ENCODE data around the gene TTC34. TPM values are rescaled to one million over a fixed set of nuclear protein-coding genes. Genes with fewer than 3 reads are reported as not detected.

TTC34 gene
- total and polyA plus RNA-seq, 2 experiments from 2014 or later = 0.08 to 0.35 TPM

- Histone ChIP-seq H3K4me1 (ENCODE audit: insufficient read depth) (peaks cover 6% of the 10 kb centered on the region; the same call in 1 of the 2 replicates), H3F3A (replicated peaks; ENCODE audit: low read depth) (no peaks in the 10 kb centered on the region), H4K20me1 (replicated peaks; ENCODE audit: insufficient read depth) (no peaks in the 10 kb centered on the region), H3K9me2 (ENCODE audit: insufficient read depth) (no peaks in the 10 kb centered on the region), H2AFZ (peak overlapping the region; percentile 52; the same call in 1 of the 2 replicates), H3K79me2 (replicated peaks; ENCODE audit: insufficient read depth) (no peaks in the 10 kb centered on the region), H3K4me3 (peak overlapping the region; percentile 44), H3K4me2 (peak overlapping the region; percentile 69), H3K36me3 (ENCODE audit: insufficient read depth) (0 out of 2 replicates have a peak, but pooled peaks cover 3% of the 10 kb centered on the region), H3K27ac (ENCODE audit: low read depth) (no peak overlapping the region), H3K27me3 (ENCODE audit: insufficient read depth) (peaks cover 3% of the 10 kb centered on the region; the same call in 1 of the 2 replicates)
- Mint-ChIP-seq H3K27me3 (ENCODE audit: insufficient read depth, low read depth, poor library complexity) (peaks cover 3% of the 10 kb centered on the region), H3K4me1 (peaks cover 7% of the 10 kb centered on the region; the same call in 1 of the 3 replicates), H3K4me3 (no peak overlapping the region), H3K9me3 (peaks cover 72% of the 10 kb centered on the region), H3K27ac (no peak overlapping the region), H3K36me3 (ENCODE audit: low read depth) (peaks cover 30% of the 10 kb centered on the region)
- DNase-seq (ENCODE audit: low spot score) = peak; percentile 65
- peak; percentile 41 for ATAC-seq
- TF ChIP-seq ZNF462 (CRISPR knock-in tag; IDR thresholded peaks at IDR 0.05) (no peak), CTCF (conservative IDR thresholded peaks at IDR 0.05; ENCODE audit: low read depth in 2 of 2) (peak in 1 of 2 experiments; percentile 19; a peak in 1 of 4 replicates)
Measured at GRCh38 chr1:2789164-2789985, 12.1 kb downstream of the TTC34 start.
